Esophagus squamous epithelium (tissue), 5 donors: Measurements from ENCODE around the gene IL6R. TPM values are rescaled to one million over a fixed set of nuclear protein-coding genes. Genes with fewer than 3 reads are reported as not detected.
"Not testable (repeated sequence)": the region's sequence is repeated elsewhere in the genome, so short reads cannot be mapped to it uniquely, and the experiment has no call there.

ENCODE experiments used
- DNase-seq: peaks from one replicate; lab custom pipeline; 2025; lab: John Stamatoyannopoulos, UW
- H3K27ac ChIP-seq, 4 donors: fragments of 200-600 bp; sonication (generic); one replicate each; pipeline ENCODE4 v1.5.1; 2016 to 2019; ENCODE audit warnings: mild to moderate bottlenecking in 1 of 4
- H3K27me3 ChIP-seq, 4 donors: fragments of 200-600 bp; sonication (generic); 1 replicate in 3 of 4; 2 replicates in 1 of 4; pipeline versions ENCODE4 v1.5.1 to v1.6.0; 2017 to 2021; ENCODE audit warnings: antibody characterized with exemption in 1 of 4
- H3K36me3 ChIP-seq, 3 donors: fragments of 200-600 bp; sonication (generic); one replicate each; pipeline ENCODE4 v1.5.1; 2016 to 2019
- H3K4me1 ChIP-seq, 3 donors: fragments of 200-600 bp; sonication (generic); one replicate each; pipeline ENCODE4 v1.5.1; 2017 to 2019
- H3K4me3 ChIP-seq, 4 donors: fragments of 200-600 bp; sonication (generic); 1 replicate in 3 of 4; 2 replicates in 1 of 4; pipeline ENCODE4 v1.5.1; 2016 to 2019; ENCODE audit warnings: mild to moderate bottlenecking in 2 of 4, moderate library complexity in 1 of 4
- H3K9me3 ChIP-seq, 3 donors: fragments of 200-600 bp; sonication (generic); one replicate each; pipeline ENCODE4 v1.5.1; 2016 to 2019
- CTCF ChIP-seq, 6 experiments: fragments of 450-650 bp in 4 of 6; fragments of 200-600 bp in 2 of 6; sonication (generic) in 2 of 6; IDR thresholded peaks; one replicate each; pipeline ENCODE4 v1.5.1; 2016 to 2019; ENCODE audit warnings: antibody characterized with exemption in 6 of 6, mild to moderate bottlenecking in 4 of 6, moderate library complexity in 4 of 6
- POLR2A ChIP-seq, 4 donors: fragments of 450-650 bp; IDR thresholded peaks; one replicate each; pipeline ENCODE4 v1.6.1; 2017; ENCODE audit warnings: antibody characterized with exemption in 4 of 4, mild to moderate bottlenecking in 4 of 4, moderate library complexity in 3 of 4
- WGBS, 2 donors: methylation state at CpG; one replicate each; pipeline ENCODE4 v1.1.5; 2018; 5-methylcytosine and 5-hydroxymethylcytosine counted together
- intact Hi-C: fragments of 100-400 bp; cut with DNase I; formaldehyde crosslinking; loops from one replicate; pipeline ENCODE4 v1.15.0; 2022
- total RNA-seq, 4 donors: library from RNA; depleted of rRNA; stranded (reverse); fragments of >200 nt; gene quantifications; one replicate each; pipeline ENCODE4 v1.1.0, GENCODE V29; 2016
- donor health status: DM: yes; HTN: yes; CAD: no.

The IL6R gene
- 10 to 100 TPM in 1 of 4 donors, 1 to 10 TPM in 3; 6.4 to 47.7 (median 8.1) TPM for total RNA-seq

- Histone ChIP-seq H3K27me3 (no peaks in the 10 kb centered on the region), H3K27ac (peak within 1 kb of the TSS; percentile 90 to 98 (median 94)), H3K4me1 (peaks cover 24 to 64% (median 39%) of the 10 kb centered on the region in 3 donors), H3K36me3 (no peaks in the 10 kb centered on the region), H3K9me3 (no peaks in the 10 kb centered on the region), H3K4me3 (peak within 1 kb of the TSS; percentile 63 to 86 (median 66))
- DNase-seq: peak; percentile 53
- 0% methylated on average over 7 of the region's 66 CpGs; no CpG with 5 or more reads in 1 of the 2 donors for WGBS, 2 donors
- intact Hi-C loops: loop anchor here (10.0 kb wide), 1 partner anchor 70 kb away; no protein-coding TSS in a partner anchor
- TF ChIP-seq POLR2A (IDR thresholded peaks at IDR 0.05): peak in 3 of 4 donors; percentile 33 to 92 (median 89)
- peak; percentile 41 to 70 (median 62) for TF ChIP-seq CTCF (IDR thresholded peaks at IDR 0.05)
Measured at GRCh38 chr1:154404984-154405746, at the start of gene IL6R. Gene IL6R, plus strand, starts transcription at chr1:154405343. Its CDS starts 287 bp downstream, at chr1:154405630.

GRCh38 chr1:154358519-154358918 is 46.6 kb upstream of the IL6R start:
- TF ChIP-seq POLR2A (IDR thresholded peaks at IDR 0.05): no peak
- TF ChIP-seq CTCF (IDR thresholded peaks at IDR 0.05): no peak
- intact Hi-C loops: no loop called here

GRCh38 chr1:154360288-154360687 is 44.9 kb upstream of the IL6R start:
- Histone ChIP-seq H3K9me3 (no peaks in the 10 kb centered on the region), H3K27me3 (no peaks in the 10 kb centered on the region), H3K4me1 (no peaks in the 10 kb centered on the region), H3K36me3 (no peaks in the 10 kb centered on the region), H3K4me3 (no peak overlapping the region), H3K27ac (no peak overlapping the region)
- no peak for DNase-seq
- TF ChIP-seq POLR2A (IDR thresholded peaks at IDR 0.05): no peak
- TF ChIP-seq CTCF (IDR thresholded peaks at IDR 0.05): no peak
- intact Hi-C loops: no loop called here

More at GRCh38 chr1:154358519-154358918, 46.6 kb upstream of the IL6R start:
- Histone ChIP-seq H3K4me1 (peaks cover under 1 to 8% (median 4%) of the 10 kb centered on the region in 3 donors), H3K27ac (no peak overlapping the region), H3K27me3 (no peaks in the 10 kb centered on the region), H3K9me3 (no peaks in the 10 kb centered on the region), H3K4me3 (no peak overlapping the region), H3K36me3 (no peaks in the 10 kb centered on the region)
- no peak for DNase-seq
- WGBS, 2 donors: 61% methylated on average over 3 of the region's 8 CpGs; no CpG with 5 or more reads in 1 of the 2 donors

- H3K4me1 ChIP-seq, H3K9me3 ChIP-seq, H3K27ac ChIP-seq, H3K4me3 ChIP-seq, H3K27me3 ChIP-seq, intact Hi-C loops, DNase-seq, H3K36me3 ChIP-seq: not testable (repeated sequence)
- 86 to 100% methylated on average over 4 to 5 of the region's 5 CpGs for WGBS, 2 donors
Measured at GRCh38 chr1:154360881-154361280, 44.3 kb upstream of the IL6R start.

GRCh38 chr1:154361357-154361756 is 43.8 kb upstream of the IL6R start:
- no peaks in the 10 kb centered on the region for H3K9me3 ChIP-seq
- H3K4me3 ChIP-seq: no peak overlapping the region
- DNase-seq: no peak
- H3K27ac ChIP-seq: no peak overlapping the region
- TF ChIP-seq POLR2A (IDR thresholded peaks at IDR 0.05) (no peak), CTCF (IDR thresholded peaks at IDR 0.05) (no peak)
- WGBS, 2 donors: 75% methylated on average over 3 of the region's 3 CpGs
- intact Hi-C loops: no loop called here
- H3K27me3 ChIP-seq: no peaks in the 10 kb centered on the region
- H3K36me3 ChIP-seq: no peaks in the 10 kb centered on the region
- H3K4me1 ChIP-seq: no peaks in the 10 kb centered on the region
